HEK293 (cell line): ENCODE measurements around the gene TM7SF2.
A peak's percentile ranks its signal among the peaks of the same experiment; 100 is the strongest.

Source experiments
- CTCF ChIA-PET: fragments of 350-600 bp; formaldehyde crosslinking; extraction: SDS; loops from one replicate; lab custom pipeline; 2021; ENCODE audit warnings: antibody characterized with exemption; lab: Yijun Ruan, JAX
- POLR2A ChIA-PET: fragments of 300-600 bp; formaldehyde crosslinking; extraction: SDS; loops from one replicate; lab custom pipeline; 2020; ENCODE audit warnings: antibody characterized with exemption, inconsistent platforms; lab: Yijun Ruan, JAX
- H3K27ac ChIP-seq: fragments of 200-500 bp; sonication (Bioruptor generic); 2 replicates; pipeline ENCODE4 v1.5.1; 2014; ENCODE audit warnings: low read depth, low read length, control low read depth, inconsistent platforms; ENCODE audit errors: extremely low read depth
- H3K36me3 ChIP-seq, 2 experiments: fragments of 200-500 bp in 1 of 2; sonication (Bioruptor generic) in 1 of 2; 1 replicate in 1 of 2; 2 replicates in 1 of 2; pipeline ENCODE4 v1.5.1; 2014 to 2017; ENCODE audit warnings: inconsistent platforms in 2 of 2, low read length in 2 of 2; ENCODE audit not compliant: control insufficient read depth in 2 of 2, insufficient read depth in 1 of 2
- H3K4me1 ChIP-seq: fragments of 200-500 bp; sonication (Bioruptor generic); 2 replicates; pipeline ENCODE4 v1.5.1; 2014; ENCODE audit warnings: mild to moderate bottlenecking, low read length, inconsistent platforms; ENCODE audit not compliant: control insufficient read depth, insufficient read depth
- H3K4me3 ChIP-seq: 2 replicates; pipeline ENCODE4 v1.5.1; 2011; ENCODE audit warnings: low read depth, mild to moderate bottlenecking, control low read depth, low read length, moderate library complexity
- H3K9me3 ChIP-seq: fragments of 200-500 bp; sonication (Bioruptor generic); 2 replicates; pipeline ENCODE4 v1.5.1; 2014; ENCODE audit warnings: low read depth, low read length, inconsistent platforms; ENCODE audit not compliant: control insufficient read depth, insufficient read depth
- ELK4 ChIP-seq: IDR thresholded peaks from 2 replicates; pipeline ENCODE4 v1.6.1; 2011; ENCODE audit warnings: mild to moderate bottlenecking, low read depth, low read length, borderline replicate concordance
- HOXA7 ChIP-seq: sonication (generic); formaldehyde crosslinking; IDR thresholded peaks from 2 replicates; pipeline ENCODE4 v1.8.1; 2022; ENCODE audit warnings: missing genetic modification reagents, borderline replicate concordance
- MYNN ChIP-seq: fragments of 450-650 bp; formaldehyde crosslinking; IDR thresholded peaks from 2 replicates; pipeline ENCODE4 v1.5.1; 2016; ENCODE audit warnings: missing biosample characterization, missing genetic modification characterization, borderline replicate concordance
- MZF1 ChIP-seq: fragments of 450-650 bp; formaldehyde crosslinking; IDR thresholded peaks from 2 replicates; pipeline ENCODE4 v1.5.1; 2017; ENCODE audit warnings: missing biosample characterization, missing genetic modification characterization, borderline replicate concordance
- YY2 ChIP-seq: fragments of 450-650 bp; formaldehyde crosslinking; IDR thresholded peaks from 2 replicates; pipeline ENCODE4 v1.5.1; 2016; ENCODE audit warnings: missing biosample characterization, missing genetic modification characterization
- ZBTB21 ChIP-seq: fragments of 450-650 bp; formaldehyde crosslinking; IDR thresholded peaks from 2 replicates; pipeline ENCODE4 v1.5.1; 2017; ENCODE audit warnings: missing biosample characterization, missing genetic modification characterization
- ZFHX2 ChIP-seq: fragments of 450-650 bp; formaldehyde crosslinking; conservative IDR thresholded peaks from 2 replicates; pipeline ENCODE4 v1.5.1; 2016; ENCODE audit warnings: missing biosample characterization, missing genetic modification characterization
- ZNF146 ChIP-seq: fragments of 450-650 bp; formaldehyde crosslinking; IDR thresholded peaks from 2 replicates; pipeline ENCODE4 v1.5.1; 2016; ENCODE audit warnings: missing biosample characterization, missing genetic modification characterization
- ZNF24 ChIP-seq: fragments of 450-650 bp; formaldehyde crosslinking; IDR thresholded peaks from 2 replicates; pipeline ENCODE4 v1.5.1; 2016; ENCODE audit warnings: missing biosample characterization, missing genetic modification characterization
- ZNF433 ChIP-seq: fragments of 450-650 bp; formaldehyde crosslinking; IDR thresholded peaks from 2 replicates; pipeline ENCODE4 v1.5.1; 2016; ENCODE audit warnings: missing biosample characterization, missing genetic modification characterization, low read depth
- ZNF501 ChIP-seq: fragments of 450-650 bp; formaldehyde crosslinking; IDR thresholded peaks from 2 replicates; pipeline ENCODE4 v1.5.1; 2016; ENCODE audit warnings: missing biosample characterization, missing genetic modification characterization
- ZNF585B ChIP-seq: fragments of 450-650 bp; formaldehyde crosslinking; IDR thresholded peaks from 2 replicates; pipeline ENCODE4 v1.5.1; 2016; ENCODE audit warnings: missing biosample characterization, missing genetic modification characterization
- ZNF626 ChIP-seq: fragments of 450-650 bp; sonication (Bioruptor Pico); formaldehyde crosslinking; IDR thresholded peaks from 2 replicates; pipeline ENCODE4 v1.5.1; 2018; ENCODE audit warnings: missing biosample characterization, missing genetic modification characterization, inconsistent platforms
- ZNF777 ChIP-seq: fragments of 450-650 bp; formaldehyde crosslinking; IDR thresholded peaks from 2 replicates; pipeline ENCODE4 v1.5.1; 2017; ENCODE audit warnings: missing biosample characterization, missing genetic modification characterization, borderline replicate concordance
- TF ChIP-seq, protein P1 (sequence below): fragments of 450-650 bp; formaldehyde crosslinking; IDR thresholded peaks from 2 replicates; pipeline ENCODE4 v1.5.1; 2016; ENCODE audit warnings: missing biosample characterization, missing genetic modification characterization
- TF ChIP-seq, protein P2 (sequence below): fragments of 450-650 bp; formaldehyde crosslinking; optimal IDR thresholded peaks from 2 replicates; pipeline ENCODE3; 2016; ENCODE audit warnings: missing biosample characterization, mild to moderate bottlenecking, missing genetic modification characterization
- TF ChIP-seq, protein P3 (sequence below): fragments of 450-650 bp; formaldehyde crosslinking; IDR thresholded peaks from 2 replicates; pipeline ENCODE4 v1.5.1; 2016; ENCODE audit warnings: missing biosample characterization, missing genetic modification characterization
- TF ChIP-seq, protein P4 (sequence below): fragments of 450-650 bp; formaldehyde crosslinking; IDR thresholded peaks from 2 replicates; pipeline ENCODE4 v1.5.1; 2017; ENCODE audit warnings: missing biosample characterization, mild to moderate bottlenecking, missing genetic modification characterization, moderate library complexity

Gene TM7SF2

DNA sequence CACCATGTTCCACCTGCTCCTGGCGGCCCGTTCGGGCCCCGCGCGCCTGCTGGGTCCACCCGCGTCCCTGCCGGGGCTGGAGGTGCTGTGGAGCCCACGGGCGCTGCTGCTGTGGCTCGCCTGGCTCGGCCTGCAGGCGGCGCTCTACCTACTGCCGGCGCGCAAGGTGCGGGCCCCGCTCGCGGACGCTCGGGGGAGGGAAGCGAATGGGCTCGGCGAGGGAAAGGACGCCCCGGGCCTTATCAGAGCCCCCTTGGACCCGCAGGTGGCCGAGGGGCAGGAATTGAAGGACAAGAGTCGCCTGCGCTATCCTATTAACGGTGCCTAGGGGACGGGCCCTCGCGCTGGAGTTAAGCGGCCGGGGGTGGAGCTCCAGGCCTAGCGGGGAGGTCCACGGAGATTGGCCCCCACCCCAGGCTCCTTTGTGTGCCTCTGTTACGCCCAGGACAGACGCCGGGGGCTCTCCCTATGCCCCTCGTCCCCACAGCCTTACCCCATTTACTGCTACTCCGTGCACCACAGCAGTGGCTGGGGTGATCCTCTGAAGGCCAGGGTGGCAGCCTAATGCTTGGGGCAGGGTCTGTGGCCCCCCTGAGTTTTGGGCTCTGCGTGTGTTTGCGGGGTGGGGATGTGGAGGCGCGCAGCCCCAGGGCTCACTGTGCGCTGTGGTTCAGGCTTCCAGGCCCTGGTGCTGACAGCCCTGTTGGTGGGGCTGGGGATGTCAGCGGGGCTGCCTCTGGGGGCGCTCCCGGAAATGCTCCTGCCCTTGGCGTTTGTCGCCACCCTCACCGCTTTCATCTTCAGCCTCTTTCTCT is 1.1 kb downstream of the TM7SF2 start (continued):
- TF ChIP-seq ELK4 (no peak), ZNF585B (no peak), ZBTB21 (tag by site-specific recombination) (no peak), ZNF501 (no peak), ZNF24 (tag by site-specific recombination) (no peak), HOXA7 (CRISPR knock-in tag) (no peak), ZFHX2 (tag by site-specific recombination) (no peak), ZNF626 (tag by site-specific recombination) (no peak), ZNF777 (tag by site-specific recombination) (no peak)
- TF ChIP-seq, protein P1, sequence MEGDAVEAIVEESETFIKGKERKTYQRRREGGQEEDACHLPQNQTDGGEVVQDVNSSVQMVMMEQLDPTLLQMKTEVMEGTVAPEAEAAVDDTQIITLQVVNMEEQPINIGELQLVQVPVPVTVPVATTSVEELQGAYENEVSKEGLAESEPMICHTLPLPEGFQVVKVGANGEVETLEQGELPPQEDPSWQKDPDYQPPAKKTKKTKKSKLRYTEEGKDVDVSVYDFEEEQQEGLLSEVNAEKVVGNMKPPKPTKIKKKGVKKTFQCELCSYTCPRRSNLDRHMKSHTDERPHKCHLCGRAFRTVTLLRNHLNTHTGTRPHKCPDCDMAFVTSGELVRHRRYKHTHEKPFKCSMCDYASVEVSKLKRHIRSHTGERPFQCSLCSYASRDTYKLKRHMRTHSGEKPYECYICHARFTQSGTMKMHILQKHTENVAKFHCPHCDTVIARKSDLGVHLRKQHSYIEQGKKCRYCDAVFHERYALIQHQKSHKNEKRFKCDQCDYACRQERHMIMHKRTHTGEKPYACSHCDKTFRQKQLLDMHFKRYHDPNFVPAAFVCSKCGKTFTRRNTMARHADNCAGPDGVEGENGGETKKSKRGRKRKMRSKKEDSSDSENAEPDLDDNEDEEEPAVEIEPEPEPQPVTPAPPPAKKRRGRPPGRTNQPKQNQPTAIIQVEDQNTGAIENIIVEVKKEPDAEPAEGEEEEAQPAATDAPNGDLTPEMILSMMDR (tag by site-specific recombination), result peak; percentile 59
- TF ChIP-seq, protein P2, sequence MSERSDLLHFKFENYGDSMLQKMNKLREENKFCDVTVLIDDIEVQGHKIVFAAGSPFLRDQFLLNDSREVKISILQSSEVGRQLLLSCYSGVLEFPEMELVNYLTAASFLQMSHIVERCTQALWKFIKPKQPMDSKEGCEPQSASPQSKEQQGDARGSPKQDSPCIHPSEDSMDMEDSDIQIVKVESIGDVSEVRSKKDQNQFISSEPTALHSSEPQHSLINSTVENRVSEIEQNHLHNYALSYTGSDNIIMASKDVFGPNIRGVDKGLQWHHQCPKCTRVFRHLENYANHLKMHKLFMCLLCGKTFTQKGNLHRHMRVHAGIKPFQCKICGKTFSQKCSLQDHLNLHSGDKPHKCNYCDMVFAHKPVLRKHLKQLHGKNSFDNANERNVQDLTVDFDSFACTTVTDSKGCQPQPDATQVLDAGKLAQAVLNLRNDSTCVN (tag by site-specific recombination), result peak; percentile 61
- TF ChIP-seq, all 188 proteins: peak for 19

- Histone ChIP-seq H3K36me3 (peaks cover 0 to 46% of the 10 kb centered on the region in 2 experiments; a peak in 2 of 3 replicates), H3K4me3 (peak overlapping the region; percentile 67), H3K27ac (peak overlapping the region; percentile 72; the same call in 1 of the 2 replicates), H3K4me1 (peaks cover 6% of the 10 kb centered on the region), H3K9me3 (no peaks in the 10 kb centered on the region)
- TF ChIP-seq ZNF433 (tag by site-specific recombination), result no peak
- TF ChIP-seq MYNN (tag by site-specific recombination), result no peak
- no peak for TF ChIP-seq YY2 (tag by site-specific recombination)
- no peak for TF ChIP-seq ZNF146
- TF ChIP-seq, protein P3, sequence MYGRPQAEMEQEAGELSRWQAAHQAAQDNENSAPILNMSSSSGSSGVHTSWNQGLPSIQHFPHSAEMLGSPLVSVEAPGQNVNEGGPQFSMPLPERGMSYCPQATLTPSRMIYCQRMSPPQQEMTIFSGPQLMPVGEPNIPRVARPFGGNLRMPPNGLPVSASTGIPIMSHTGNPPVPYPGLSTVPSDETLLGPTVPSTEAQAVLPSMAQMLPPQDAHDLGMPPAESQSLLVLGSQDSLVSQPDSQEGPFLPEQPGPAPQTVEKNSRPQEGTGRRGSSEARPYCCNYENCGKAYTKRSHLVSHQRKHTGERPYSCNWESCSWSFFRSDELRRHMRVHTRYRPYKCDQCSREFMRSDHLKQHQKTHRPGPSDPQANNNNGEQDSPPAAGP, result 0 out of 2 replicates have a peak, but pooled peaks have one; percentile 22
- no peak for TF ChIP-seq MZF1 (tag by site-specific recombination)
- TF ChIP-seq, protein P4, sequence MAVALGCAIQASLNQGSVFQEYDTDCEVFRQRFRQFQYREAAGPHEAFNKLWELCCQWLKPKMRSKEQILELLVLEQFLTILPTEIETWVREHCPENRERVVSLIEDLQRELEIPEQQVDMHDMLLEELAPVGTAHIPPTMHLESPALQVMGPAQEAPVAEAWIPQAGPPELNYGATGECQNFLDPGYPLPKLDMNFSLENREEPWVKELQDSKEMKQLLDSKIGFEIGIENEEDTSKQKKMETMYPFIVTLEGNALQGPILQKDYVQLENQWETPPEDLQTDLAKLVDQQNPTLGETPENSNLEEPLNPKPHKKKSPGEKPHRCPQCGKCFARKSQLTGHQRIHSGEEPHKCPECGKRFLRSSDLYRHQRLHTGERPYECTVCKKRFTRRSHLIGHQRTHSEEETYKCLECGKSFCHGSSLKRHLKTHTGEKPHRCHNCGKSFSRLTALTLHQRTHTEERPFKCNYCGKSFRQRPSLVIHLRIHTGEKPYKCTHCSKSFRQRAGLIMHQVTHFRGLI (tag by site-specific recombination), result peak; percentile 88
- ChIA-PET CTCF (interaction anchor here (0.6 to 4.8 kb wide), 15 partner anchors 8 to 783 kb away, joined by 3 to 110 read pairs (median 3); partner anchors contain the start of genes FAU, MRPL49 and VPS51), POLR2A (interaction anchor here (0.6 to 5.0 kb wide), 8 partner anchors 8 to 849 kb away, joined by 3 to 57 read pairs (median 5); partner anchors contain the start of genes CAPN1, FAU, MRPL49 and VPS51)
Observed at GRCh38 chr11:65113361-65113756, 1.7 kb downstream of the TM7SF2 start.
